AML-193 (cell line): Measurements from ENCODE around the gene SLC7A1.

ENCODE experiments used
- DNase-seq, 2 experiments: peaks; one replicate each; lab custom pipeline; 2025; lab: John Stamatoyannopoulos, UW

The SLC7A1 gene

GRCh38 chr13:29561918-29562317 lies 33.6 kb downstream of the SLC7A1 start:
- no peak for DNase-seq

- DNase-seq, result no peak
Measured at GRCh38 chr13:29556742-29557141, 38.7 kb downstream of the SLC7A1 start.

- no peak for DNase-seq
Measured at GRCh38 chr13:29551214-29551613, 44.3 kb downstream of the SLC7A1 start.

GRCh38 chr13:29550430-29550988 lies 45.0 kb downstream of the SLC7A1 start:
- DNase-seq, result no peak

GRCh38 chr13:29548722-29549121 lies 46.8 kb downstream of the SLC7A1 start:
- DNase-seq, result no peak

- DNase-seq, result no peak
Measured at GRCh38 chr13:29547153-29547552, 48.3 kb downstream of the SLC7A1 start.

GRCh38 chr13:29546662-29547061 lies 48.8 kb downstream of the SLC7A1 start:
- DNase-seq, result no peak

- no peak for DNase-seq
Measured at GRCh38 chr13:29545988-29546387, 49.5 kb downstream of the SLC7A1 start.

- DNase-seq, result no peak
Measured at GRCh38 chr13:29543230-29544215, 52.0 kb downstream of the SLC7A1 start.

- DNase-seq, result no peak
Measured at GRCh38 chr13:29542381-29542780, 53.1 kb downstream of the SLC7A1 start.

GRCh38 chr13:29541400-29541799 lies 54.1 kb downstream of the SLC7A1 start:
- no peak for DNase-seq

- DNase-seq, result no peak
Measured at GRCh38 chr13:29540799-29541198, 54.7 kb downstream of the SLC7A1 start.

- no peak for DNase-seq
Measured at GRCh38 chr13:29540334-29540733, 55.2 kb downstream of the SLC7A1 start.

GRCh38 chr13:29539856-29540255 lies 55.6 kb downstream of the SLC7A1 start:
- DNase-seq, result no peak

- DNase-seq, result no peak
Measured at GRCh38 chr13:29538652-29539040, 56.8 kb downstream of the SLC7A1 start.

- no peak for DNase-seq
Measured at GRCh38 chr13:29537736-29538651, 57.5 kb downstream of the SLC7A1 start.

GRCh38 chr13:29536853-29537252 lies 58.6 kb downstream of the SLC7A1 start:
- DNase-seq, result no peak

GRCh38 chr13:29535663-29536655 lies 59.5 kb downstream of the SLC7A1 start:
- DNase-seq, result no peak

- DNase-seq, result no peak
Measured at GRCh38 chr13:29534083-29534482, 61.4 kb downstream of the SLC7A1 start.

GRCh38 chr13:29532821-29533220 lies 62.7 kb downstream of the SLC7A1 start:
- DNase-seq, result no peak

GRCh38 chr13:29532116-29532515 lies 63.4 kb downstream of the SLC7A1 start:
- DNase-seq, result no peak
